ENCODE data around the gene CCNT1.

CCNT1 gene

GRCh38 chr12:48640854-48641253 lies 75.7 kb downstream of the CCNT1 start:
- no peak for DNase-seq (ENCODE audit: low spot score)

DNA sequence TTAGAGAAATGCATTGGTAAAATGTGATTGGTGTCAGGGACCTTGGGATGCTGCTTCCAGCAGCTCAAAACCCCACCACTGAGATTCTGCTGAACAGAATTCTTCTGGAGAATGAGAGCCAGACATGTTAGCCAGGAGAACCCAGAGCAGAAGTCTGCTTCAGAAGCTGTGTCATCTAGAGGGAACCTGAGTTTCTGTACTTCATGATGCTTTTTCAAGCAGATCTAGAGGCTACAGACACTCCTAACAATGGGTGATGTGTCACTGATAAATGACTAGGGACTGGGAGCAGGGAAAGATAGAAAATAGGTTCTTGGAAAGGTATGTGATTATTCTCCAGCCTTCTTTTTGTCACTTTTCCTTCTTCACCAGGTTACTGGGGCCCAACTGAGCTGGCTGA lies 76.1 kb downstream of the CCNT1 start:
- DNase-seq (ENCODE audit: low spot score), result no peak
